HCT116 (cell line): ENCODE measurements around the gene ITGAL. TPM values are rescaled to one million over a fixed set of nuclear protein-coding genes. Genes with fewer than 3 reads are reported as not detected.
A peak's percentile ranks its signal among the peaks of the same experiment; 100 is the strongest.

Experiments used
- ATAC-seq: fragments of 200-7000 bp; cut with Tn5 transposase; 2 replicates; pipeline ENCODE4 v1.9.1; 2020; ENCODE audit warnings: mild to moderate bottlenecking, moderate library complexity
- BruUV-seq: library from RNA; stranded (reverse); fragments of 400-500 nt; replicated peaks from 2 replicates; lab custom pipeline; 2021; lab: Mats Ljungman, UMichigan
- CTCF ChIA-PET: fragments of 300-600 bp; sonication (Branson Sonifier 250); formaldehyde crosslinking; loops from one replicate; lab custom pipeline; 2021; ENCODE audit warnings: antibody characterized with exemption; lab: Charles Lee
- POLR2A ChIA-PET: fragments of 300-600, 350-600 bp; sonication (Branson Sonifier 250); formaldehyde crosslinking; loops from one replicate; lab custom pipeline; 2021; ENCODE audit warnings: antibody characterized with exemption; lab: Charles Lee
- RAD21 ChIA-PET, 2 experiments: fragments of 300-600 bp; sonication (Branson Sonifier 250); formaldehyde crosslinking; loops; one replicate each; lab custom pipeline; 2023; ENCODE audit warnings: low total read pairs in 2 of 2; ENCODE audit not compliant: uncharacterized antibody in 2 of 2, unreplicated experiment in 2 of 2, low non-redundant PET in 1 of 2; lab: Charles Lee
- DNase-seq: peaks from one replicate; pipeline ENCODE4 v3.0.0-alpha.2; 2010; ENCODE audit warnings: low read depth, low spot score
- H2AFZ ChIP-seq: fragments of 200-600 bp; shearing (Covaris generic), sonication (generic); 2 replicates; pipeline ENCODE4 v1.6.1; 2017; ENCODE audit warnings: low read depth, mixed run types, mixed read lengths, antibody characterized with exemption, low read length; ENCODE audit not compliant: poor library complexity, severe bottlenecking
- H3K27ac ChIP-seq: 2 replicates; pipeline ENCODE4 v1.5.1; 2012; ENCODE audit warnings: low read depth, low read length
- H3K27me3 ChIP-seq: fragments of 200-600 bp; sonication (generic); 2 replicates; pipeline ENCODE4 v1.6.1; 2016; ENCODE audit warnings: mixed run types, low read length, mixed read lengths; ENCODE audit not compliant: insufficient read depth
- H3K36me3 ChIP-seq, 2 experiments: fragments of 200-500 bp in 1 of 2; fragments of 200-600 bp in 1 of 2; sonication (Bioruptor generic) in 1 of 2; sonication (generic) in 1 of 2; 2 replicates each; pipeline versions ENCODE4 v1.5.1 to v1.6.1; 2014 to 2016; ENCODE audit warnings: low read length in 2 of 2, inconsistent platforms in 1 of 2, mixed read lengths in 1 of 2, mixed run types in 1 of 2; ENCODE audit not compliant: insufficient read depth in 2 of 2, control insufficient read depth in 1 of 2
- H3K4me1 ChIP-seq, 2 experiments: fragments of 200-600 bp in 1 of 2; sonication (generic) in 1 of 2; 2 replicates each; pipeline versions ENCODE4 v1.5.1 to v1.6.1; 2012 to 2017; ENCODE audit warnings: low read length in 2 of 2, inconsistent platforms in 1 of 2, mild to moderate bottlenecking in 1 of 2, mixed read lengths in 1 of 2, mixed run types in 1 of 2, moderate library complexity in 1 of 2; ENCODE audit not compliant: insufficient read depth in 2 of 2, control insufficient read depth in 1 of 2
- H3K4me2 ChIP-seq: fragments of 200-600 bp; sonication (generic); 2 replicates; pipeline ENCODE4 v1.6.1; 2017; ENCODE audit warnings: mixed run types, low read length, mixed read lengths
- H3K4me3 ChIP-seq, 2 experiments: fragments of 200-600 bp in 1 of 2; sonication (generic) in 1 of 2; replicated peaks in 1 of 2; 2 replicates each; pipeline ENCODE4 v1.5.1; 2011 to 2016; ENCODE audit warnings: low read length in 2 of 2, control low read depth in 1 of 2, low read depth in 1 of 2, mild to moderate bottlenecking in 1 of 2, mixed read lengths in 1 of 2, mixed run types in 1 of 2
- H3K79me2 ChIP-seq: fragments of 200-600 bp; sonication (generic); 2 replicates; pipeline ENCODE4 v1.6.1; 2017; ENCODE audit warnings: mild to moderate bottlenecking, mixed run types, low read length, moderate library complexity, mixed read lengths; ENCODE audit not compliant: insufficient read depth
- H3K9ac ChIP-seq: fragments of 200-600 bp; sonication (generic); 2 replicates; pipeline ENCODE4 v1.6.1; 2016; ENCODE audit warnings: low read length, mixed read lengths
- H3K9me2 ChIP-seq: fragments of 200-600 bp; sonication (generic), shearing (Covaris generic); 2 replicates; pipeline ENCODE4 v1.6.1; 2017; ENCODE audit warnings: mixed run types, mild to moderate bottlenecking, moderate library complexity; ENCODE audit not compliant: insufficient read depth
- H3K9me3 ChIP-seq, 2 experiments: fragments of 200-500 bp in 1 of 2; fragments of 200-600 bp in 1 of 2; sonication (Bioruptor generic) in 1 of 2; sonication (generic) in 1 of 2; 2 replicates each; pipeline ENCODE4 v1.6.1; 2014 to 2017; ENCODE audit warnings: low read length in 2 of 2, mixed read lengths in 2 of 2, inconsistent platforms in 1 of 2, low read depth in 1 of 2, mild to moderate bottlenecking in 1 of 2, mixed run types in 1 of 2, moderate library complexity in 1 of 2; ENCODE audit not compliant: control insufficient read depth in 1 of 2, insufficient read depth in 1 of 2
- H4K20me1 ChIP-seq: fragments of 200-600 bp; sonication (generic), shearing (Covaris generic); 2 replicates; pipeline ENCODE4 v1.6.1; 2017; ENCODE audit warnings: mixed run types, mild to moderate bottlenecking, moderate library complexity; ENCODE audit not compliant: insufficient read depth
- CEBPB ChIP-seq: IDR thresholded peaks from 2 replicates; pipeline ENCODE4 v1.6.1; 2012; ENCODE audit warnings: low read depth
- ELF1 ChIP-seq: IDR thresholded peaks from 2 replicates; pipeline ENCODE4 v1.6.1; 2012; ENCODE audit warnings: low read depth, borderline replicate concordance
- EZH2phosphoT487 ChIP-seq: fragments of 200-600 bp; IDR thresholded peaks from 2 replicates; pipeline ENCODE4 v1.6.1; 2018; ENCODE audit warnings: antibody characterized with exemption, borderline replicate concordance
- FOSL1 ChIP-seq: IDR thresholded peaks from 2 replicates; pipeline ENCODE4 v1.6.1; 2012; ENCODE audit warnings: low read depth
- POLR2AphosphoS5 ChIP-seq: IDR thresholded peaks from 2 replicates; pipeline ENCODE4 v1.6.1; 2011; ENCODE audit warnings: mild to moderate bottlenecking, low read depth, low read length, moderate library complexity
- RAD21 ChIP-seq: IDR thresholded peaks from 2 replicates; pipeline ENCODE4 v1.6.1; 2012; ENCODE audit warnings: low read depth, mild to moderate bottlenecking
- SIN3A ChIP-seq: IDR thresholded peaks from 2 replicates; pipeline ENCODE4 v1.6.1; 2012; ENCODE audit warnings: low read depth
- SP1 ChIP-seq: IDR thresholded peaks from 2 replicates; pipeline ENCODE4 v1.6.1; 2012; ENCODE audit warnings: low read depth
- SRF ChIP-seq: IDR thresholded peaks from 2 replicates; pipeline ENCODE4 v1.6.1; 2012; ENCODE audit warnings: low read depth
- YY1 ChIP-seq: IDR thresholded peaks from 2 replicates; pipeline ENCODE4 v1.6.1; 2011; ENCODE audit warnings: low read length, low read depth, moderate library complexity, mild to moderate bottlenecking; ENCODE audit not compliant: insufficient replicate concordance; ENCODE audit errors: extremely low read depth
- ZNF274 ChIP-seq: fragments of 200-500 bp; sonication (Bioruptor generic); IDR thresholded peaks from 2 replicates; pipeline ENCODE4 v1.6.1; 2014; ENCODE audit warnings: mild to moderate bottlenecking, low read depth, low read length, inconsistent platforms
- intact Hi-C: fragments of 100-400 bp; cut with micrococcal nuclease; formaldehyde crosslinking; loops from 2 replicates; pipeline ENCODE4 v1.10.0; 2022
- total RNA-seq: library from RNA; stranded (reverse); gene quantifications from one replicate; pipeline ENCODE4 v1.2.1, GENCODE V29; 2021; ENCODE audit not compliant: unreplicated experiment
- TF ChIP-seq, protein P1 (sequence below): IDR thresholded peaks from 2 replicates; pipeline ENCODE4 v1.6.1; 2011; ENCODE audit warnings: mild to moderate bottlenecking, low read length, moderate library complexity; ENCODE audit not compliant: insufficient replicate concordance; ENCODE audit errors: extremely low read depth
- TF ChIP-seq, protein P2 (sequence below): IDR thresholded peaks from 2 replicates; pipeline ENCODE4 v1.6.1; 2012
- TF ChIP-seq, protein P3 (sequence below), 3 experiments: fragments of 200-600 bp in 1 of 3; sonication (generic) in 1 of 3; IDR thresholded peaks in 2 of 3; conservative IDR thresholded peaks in 1 of 3; 2 replicates each; pipeline ENCODE4 v1.5.1; 2012 to 2017; ENCODE audit warnings: low read depth in 2 of 3, low read length in 2 of 3, antibody characterized with exemption in 1 of 3, borderline replicate concordance in 1 of 3, control low read depth in 1 of 3, mild to moderate bottlenecking in 1 of 3, mixed read lengths in 1 of 3, mixed run types in 1 of 3, moderate library complexity in 1 of 3; ENCODE audit not compliant: insufficient read depth in 1 of 3

The ITGAL gene
- total RNA-seq, 1 experiment from 2014 or later = 1.4 TPM

DNA sequence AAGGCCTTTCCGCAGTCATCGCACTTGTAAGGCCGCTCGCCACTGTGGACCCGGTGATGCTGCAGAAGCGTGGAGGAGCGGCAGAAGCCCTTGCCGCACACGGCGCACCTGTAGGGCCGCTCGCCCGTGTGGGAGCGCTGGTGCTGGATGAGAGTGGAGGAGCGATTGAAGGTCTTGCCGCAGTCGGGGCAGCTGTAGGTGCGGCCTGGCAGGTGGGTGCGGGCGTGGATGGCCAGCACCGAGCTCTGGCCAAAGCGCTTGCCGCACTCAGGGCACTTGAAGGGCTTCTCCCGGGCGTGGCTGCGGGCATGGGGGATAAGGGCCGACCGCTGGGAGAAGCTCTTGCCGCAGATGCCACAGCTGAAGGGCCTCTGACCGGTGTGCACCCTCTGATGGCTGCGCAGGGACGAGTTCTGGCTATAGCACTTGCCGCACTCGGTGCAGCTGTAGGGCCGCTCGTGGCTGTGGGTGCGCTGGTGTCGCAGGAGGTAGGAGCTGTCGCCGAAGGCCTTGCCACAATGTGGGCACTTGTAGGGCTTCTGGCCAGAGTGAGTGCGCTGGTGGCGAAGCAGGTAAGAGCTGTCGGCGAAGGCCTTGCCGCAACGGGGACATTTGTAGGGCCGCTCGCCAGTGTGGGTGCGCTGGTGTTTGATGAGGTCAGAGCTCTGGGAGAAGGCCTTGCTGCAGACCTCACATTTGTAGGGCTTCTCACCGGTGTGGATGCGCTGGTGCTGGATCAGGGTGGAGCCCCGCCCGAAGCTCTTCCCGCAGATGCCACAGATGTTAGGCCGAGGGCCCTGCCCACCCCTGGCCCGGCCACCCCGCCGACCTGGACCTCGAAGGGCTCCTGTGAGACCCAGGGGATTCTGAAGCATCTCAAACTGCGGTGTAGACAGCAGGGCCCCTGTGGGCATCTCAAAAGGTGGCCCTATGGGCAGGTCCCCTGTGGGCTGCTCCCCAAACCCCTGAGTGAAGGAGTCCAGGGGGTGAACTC lies 52.3 kb downstream of the ITGAL start:
- no peak for ATAC-seq
- no peaks in the 10 kb centered on the region for H3K27me3 ChIP-seq
- no peaks in the 10 kb centered on the region for H4K20me1 ChIP-seq
- ChIA-PET POLR2A (interaction anchor here (1.3 kb wide), 1 partner anchor 95 kb away, joined by 3 read pairs; the partner anchor contains the start of gene DCTPP1), RAD21 (no interaction called here), CTCF (interaction anchor here (0.6 to 1.3 kb wide), 3 partner anchors 10 to 272 kb away, joined by 3 to 4 read pairs (median 3); partner anchors contain the start of gene DCTPP1)
- TF ChIP-seq SRF (no peak), POLR2AphosphoS5 (peak; percentile 22), EZH2phosphoT487 (no peak), CEBPB (no peak)
- peaks cover 7 to 22% of the 10 kb centered on the region in 2 experiments for H3K4me1 ChIP-seq
- peaks cover 12% of the 10 kb centered on the region for H3K79me2 ChIP-seq
- BruUV-seq = no TSS peak
- H3K9me2 ChIP-seq = no peaks in the 10 kb centered on the region
- 0 out of 2 replicates have a peak overlapping the region, but pooled peaks have one; percentile 91 for H3K9ac ChIP-seq
- H3K4me2 ChIP-seq = peak overlapping the region; percentile 84
- H3K4me3 ChIP-seq = peak overlapping the region in 1 of 2 experiments; percentile 69; a peak in 1 of 4 replicates
- DNase-seq = no peak
- no peaks in the 10 kb centered on the region for H3K9me3 ChIP-seq
- no peak overlapping the region for H3K27ac ChIP-seq
- no peak overlapping the region for H2AFZ ChIP-seq
- no peaks in the 10 kb centered on the region; a peak in 1 of 4 replicates for H3K36me3 ChIP-seq
- intact Hi-C loops = loop anchor here (5.0 kb wide), 1 partner anchor 93 kb away; the partner anchor contains the start of gene DCTPP1

DNA sequence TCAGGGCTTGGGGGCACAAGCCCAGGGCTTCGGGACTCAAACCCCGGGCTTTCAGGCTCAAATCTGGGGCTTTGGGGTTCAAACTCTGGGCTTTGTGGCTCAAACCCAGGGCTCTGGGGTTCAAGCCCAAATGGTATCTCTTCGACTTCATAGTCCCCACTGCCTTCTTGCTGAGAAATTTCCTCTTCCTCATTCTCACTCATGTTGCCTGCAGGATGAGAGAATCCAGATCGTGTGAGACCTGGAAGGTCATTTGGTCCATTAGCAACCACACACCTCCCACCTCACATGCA lies 53.2 kb downstream of the ITGAL start:
- RAD21 ChIA-PET = no interaction called here
- Histone ChIP-seq H4K20me1 (no peaks in the 10 kb centered on the region), H3K4me3 (peak overlapping the region; percentile 69 to 77), H3K27me3 (no peaks in the 10 kb centered on the region), H3K79me2 (peaks cover 12% of the 10 kb centered on the region), H3K4me2 (peak overlapping the region; percentile 84), H3K27ac (peak overlapping the region; percentile 74), H3K9me2 (no peaks in the 10 kb centered on the region), H3K4me1 (peaks cover 7 to 28% of the 10 kb centered on the region in 2 experiments), H3K36me3 (no peaks in the 10 kb centered on the region; a peak in 1 of 4 replicates), H2AFZ (no peak overlapping the region), H3K9ac (peak overlapping the region; percentile 91), H3K9me3 (no peaks in the 10 kb centered on the region)
- BruUV-seq = no TSS peak
- POLR2A ChIA-PET = interaction anchor here (1.3 kb wide), 1 partner anchor 96 kb away, joined by 3 read pairs; the partner anchor contains the start of gene DCTPP1
- intact Hi-C loops = loop anchor here (5.0 kb wide), 1 partner anchor 93 kb away; the partner anchor contains the start of gene DCTPP1
- CTCF ChIA-PET = interaction anchor here (1.1 to 1.3 kb wide), 2 partner anchors 10 to 96 kb away, joined by 3 to 4 read pairs; partner anchors contain the start of gene DCTPP1
- DNase-seq (no peak), ATAC-seq (no peak)
- TF ChIP-seq ZNF274 (no peak), RAD21 (no peak), SIN3A (no peak), FOSL1 (no peak), ELF1 (no peak), SRF (no peak), SP1 (no peak), YY1 (no peak)
- TF ChIP-seq, protein P1, sequence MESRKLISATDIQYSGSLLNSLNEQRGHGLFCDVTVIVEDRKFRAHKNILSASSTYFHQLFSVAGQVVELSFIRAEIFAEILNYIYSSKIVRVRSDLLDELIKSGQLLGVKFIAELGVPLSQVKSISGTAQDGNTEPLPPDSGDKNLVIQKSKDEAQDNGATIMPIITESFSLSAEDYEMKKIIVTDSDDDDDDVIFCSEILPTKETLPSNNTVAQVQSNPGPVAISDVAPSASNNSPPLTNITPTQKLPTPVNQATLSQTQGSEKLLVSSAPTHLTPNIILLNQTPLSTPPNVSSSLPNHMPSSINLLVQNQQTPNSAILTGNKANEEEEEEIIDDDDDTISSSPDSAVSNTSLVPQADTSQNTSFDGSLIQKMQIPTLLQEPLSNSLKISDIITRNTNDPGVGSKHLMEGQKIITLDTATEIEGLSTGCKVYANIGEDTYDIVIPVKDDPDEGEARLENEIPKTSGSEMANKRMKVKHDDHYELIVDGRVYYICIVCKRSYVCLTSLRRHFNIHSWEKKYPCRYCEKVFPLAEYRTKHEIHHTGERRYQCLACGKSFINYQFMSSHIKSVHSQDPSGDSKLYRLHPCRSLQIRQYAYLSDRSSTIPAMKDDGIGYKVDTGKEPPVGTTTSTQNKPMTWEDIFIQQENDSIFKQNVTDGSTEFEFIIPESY = no peak
- TF ChIP-seq, protein P2, sequence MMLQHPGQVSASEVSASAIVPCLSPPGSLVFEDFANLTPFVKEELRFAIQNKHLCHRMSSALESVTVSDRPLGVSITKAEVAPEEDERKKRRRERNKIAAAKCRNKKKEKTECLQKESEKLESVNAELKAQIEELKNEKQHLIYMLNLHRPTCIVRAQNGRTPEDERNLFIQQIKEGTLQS = no peak
- TF ChIP-seq, protein P3, sequence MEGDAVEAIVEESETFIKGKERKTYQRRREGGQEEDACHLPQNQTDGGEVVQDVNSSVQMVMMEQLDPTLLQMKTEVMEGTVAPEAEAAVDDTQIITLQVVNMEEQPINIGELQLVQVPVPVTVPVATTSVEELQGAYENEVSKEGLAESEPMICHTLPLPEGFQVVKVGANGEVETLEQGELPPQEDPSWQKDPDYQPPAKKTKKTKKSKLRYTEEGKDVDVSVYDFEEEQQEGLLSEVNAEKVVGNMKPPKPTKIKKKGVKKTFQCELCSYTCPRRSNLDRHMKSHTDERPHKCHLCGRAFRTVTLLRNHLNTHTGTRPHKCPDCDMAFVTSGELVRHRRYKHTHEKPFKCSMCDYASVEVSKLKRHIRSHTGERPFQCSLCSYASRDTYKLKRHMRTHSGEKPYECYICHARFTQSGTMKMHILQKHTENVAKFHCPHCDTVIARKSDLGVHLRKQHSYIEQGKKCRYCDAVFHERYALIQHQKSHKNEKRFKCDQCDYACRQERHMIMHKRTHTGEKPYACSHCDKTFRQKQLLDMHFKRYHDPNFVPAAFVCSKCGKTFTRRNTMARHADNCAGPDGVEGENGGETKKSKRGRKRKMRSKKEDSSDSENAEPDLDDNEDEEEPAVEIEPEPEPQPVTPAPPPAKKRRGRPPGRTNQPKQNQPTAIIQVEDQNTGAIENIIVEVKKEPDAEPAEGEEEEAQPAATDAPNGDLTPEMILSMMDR (IDR thresholded peaks at IDR 0.05 in 2 of 3, conservative IDR thresholded peaks at IDR 0.05 in 1 of 3; ENCODE audit: borderline replicate concordance in 1 of 3, insufficient read depth in 1 of 3, low read depth in 2 of 3, low read length in 2 of 3) = no peak
